ENCODE results near the gene ITPK1. TPM values are rescaled to one million over a fixed set of nuclear protein-coding genes. Genes with fewer than 3 reads are reported as not detected.
A peak's percentile ranks its signal among the peaks of the same experiment; 100 is the strongest.

ITPK1 gene
- total RNA-seq, 1 donor from 2014 or later: 43.0 TPM

- Mint-ChIP-seq H3K27ac (no peak overlapping the region), H3K27me3 (no peaks in the 10 kb centered on the region), H3K4me3 (no peak overlapping the region), H3K9me3 (no peaks in the 10 kb centered on the region), H3K36me3 (ENCODE audit: low read depth) (peaks cover 7% of the 10 kb centered on the region), H3K4me1 (peaks cover 31% of the 10 kb centered on the region)
- ChIA-PET POLR2A (no interaction called here), CTCF (no interaction called here)
- no peak for TF ChIP-seq CTCF (IDR thresholded peaks at IDR 0.05)
- intact Hi-C loops (cut with micrococcal nuclease): no loop called here
- ATAC-seq (ENCODE audit: low read depth) (no peak), DNase-seq (no peak)
These were observed 59.4 kb downstream of the ITPK1 start for GRCh38 chr14:93056166-93056839.

DNA sequence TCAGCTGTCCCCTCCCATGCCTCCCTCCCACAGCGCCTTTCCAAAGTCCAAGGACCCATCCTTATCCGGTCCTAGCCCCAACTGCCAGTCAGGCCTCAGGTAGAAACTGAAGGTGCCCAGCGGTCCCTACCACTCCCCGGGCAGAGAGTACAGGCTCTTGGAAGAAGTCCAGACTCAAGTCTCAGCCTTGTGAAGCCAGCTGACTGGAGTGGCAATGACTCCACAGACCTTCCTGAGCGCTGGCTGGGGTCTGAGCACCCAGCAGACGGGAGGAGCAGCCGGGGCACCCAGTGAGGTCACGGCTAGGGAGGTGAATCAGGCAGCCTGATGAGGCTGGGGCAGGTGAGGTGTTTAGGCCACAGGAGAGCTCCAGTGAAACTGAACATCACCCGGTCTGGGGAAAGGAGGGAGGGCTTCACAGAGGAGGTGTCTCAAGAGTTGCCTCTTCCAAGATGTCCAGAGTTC is 60.0 kb downstream of the ITPK1 start:
- no peak for DNase-seq
- no peaks in the 10 kb centered on the region for H3K9me3 Mint-ChIP-seq
- no peak for TF ChIP-seq CTCF (IDR thresholded peaks at IDR 0.05)
- intact Hi-C loops (cut with micrococcal nuclease): no loop called here
- no peak overlapping the region for H3K27ac Mint-ChIP-seq
- no peak for ATAC-seq (ENCODE audit: low read depth)
- POLR2A ChIA-PET: no interaction called here
- CTCF ChIA-PET: no interaction called here
- no peak overlapping the region for H3K4me3 Mint-ChIP-seq
- peaks cover 11% of the 10 kb centered on the region for H3K36me3 Mint-ChIP-seq (ENCODE audit: low read depth)
- H3K27me3 Mint-ChIP-seq: no peaks in the 10 kb centered on the region
- peaks cover 25% of the 10 kb centered on the region for H3K4me1 Mint-ChIP-seq

DNA sequence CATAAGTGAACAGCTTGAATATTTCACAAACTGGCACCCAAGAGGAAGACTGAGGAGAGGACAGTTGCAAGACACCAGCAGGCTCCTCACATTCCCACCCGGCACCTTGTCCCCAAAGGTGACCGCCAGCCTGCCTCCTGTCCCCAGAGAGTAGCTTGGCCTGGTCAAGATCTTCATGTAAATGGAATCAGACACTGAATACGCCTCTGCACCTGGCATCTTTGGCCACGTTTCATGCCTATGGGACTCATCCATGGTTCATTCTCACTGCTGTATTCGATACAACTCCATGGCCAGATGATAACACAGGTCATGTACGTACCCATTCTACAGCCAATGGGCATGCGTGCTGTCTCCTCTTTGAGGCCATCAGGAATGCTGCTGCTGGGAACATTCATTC is 60.8 kb downstream of the ITPK1 start:
- CTCF ChIA-PET: no interaction called here
- intact Hi-C loops (cut with micrococcal nuclease): no loop called here
- POLR2A ChIA-PET: no interaction called here
- Mint-ChIP-seq H3K27ac (no peak overlapping the region), H3K9me3 (no peaks in the 10 kb centered on the region), H3K4me1 (peaks cover 17% of the 10 kb centered on the region), H3K27me3 (no peaks in the 10 kb centered on the region), H3K36me3 (ENCODE audit: low read depth) (peaks cover 13% of the 10 kb centered on the region), H3K4me3 (no peak overlapping the region)
- no peak for TF ChIP-seq CTCF (IDR thresholded peaks at IDR 0.05)
- DNase-seq: no peak
- no peak for ATAC-seq (ENCODE audit: low read depth)

DNA sequence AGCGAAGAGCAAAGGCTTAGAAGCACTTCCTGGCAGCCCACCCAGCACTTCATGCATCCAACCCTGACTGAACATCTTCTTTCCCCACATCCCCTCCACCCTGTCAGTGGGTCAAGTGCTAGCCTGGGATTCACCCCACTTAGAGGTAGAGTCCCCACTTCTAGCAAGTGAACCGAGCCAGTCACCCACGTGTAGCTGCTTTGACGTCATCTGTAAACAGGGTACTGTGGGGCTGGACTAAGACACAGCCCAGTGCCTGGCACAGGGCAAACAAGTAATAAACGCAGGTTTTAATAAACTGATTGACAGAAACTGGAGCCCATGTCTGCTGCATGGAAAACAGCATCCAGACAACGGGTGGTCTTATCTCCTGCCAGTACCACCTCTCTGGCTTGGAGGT is 61.7 kb downstream of the ITPK1 start:
- Mint-ChIP-seq H3K4me3 (no peak overlapping the region), H3K9me3 (no peaks in the 10 kb centered on the region), H3K36me3 (ENCODE audit: low read depth) (peaks cover 20% of the 10 kb centered on the region), H3K27me3 (no peaks in the 10 kb centered on the region), H3K4me1 (peaks cover 17% of the 10 kb centered on the region), H3K27ac (no peak overlapping the region)
- POLR2A ChIA-PET: no interaction called here
- DNase-seq (no peak), ATAC-seq (ENCODE audit: low read depth) (peak; percentile 73)
- TF ChIP-seq CTCF (IDR thresholded peaks at IDR 0.05): no peak
- intact Hi-C loops (cut with micrococcal nuclease): no loop called here
- CTCF ChIA-PET: no interaction called here

DNA sequence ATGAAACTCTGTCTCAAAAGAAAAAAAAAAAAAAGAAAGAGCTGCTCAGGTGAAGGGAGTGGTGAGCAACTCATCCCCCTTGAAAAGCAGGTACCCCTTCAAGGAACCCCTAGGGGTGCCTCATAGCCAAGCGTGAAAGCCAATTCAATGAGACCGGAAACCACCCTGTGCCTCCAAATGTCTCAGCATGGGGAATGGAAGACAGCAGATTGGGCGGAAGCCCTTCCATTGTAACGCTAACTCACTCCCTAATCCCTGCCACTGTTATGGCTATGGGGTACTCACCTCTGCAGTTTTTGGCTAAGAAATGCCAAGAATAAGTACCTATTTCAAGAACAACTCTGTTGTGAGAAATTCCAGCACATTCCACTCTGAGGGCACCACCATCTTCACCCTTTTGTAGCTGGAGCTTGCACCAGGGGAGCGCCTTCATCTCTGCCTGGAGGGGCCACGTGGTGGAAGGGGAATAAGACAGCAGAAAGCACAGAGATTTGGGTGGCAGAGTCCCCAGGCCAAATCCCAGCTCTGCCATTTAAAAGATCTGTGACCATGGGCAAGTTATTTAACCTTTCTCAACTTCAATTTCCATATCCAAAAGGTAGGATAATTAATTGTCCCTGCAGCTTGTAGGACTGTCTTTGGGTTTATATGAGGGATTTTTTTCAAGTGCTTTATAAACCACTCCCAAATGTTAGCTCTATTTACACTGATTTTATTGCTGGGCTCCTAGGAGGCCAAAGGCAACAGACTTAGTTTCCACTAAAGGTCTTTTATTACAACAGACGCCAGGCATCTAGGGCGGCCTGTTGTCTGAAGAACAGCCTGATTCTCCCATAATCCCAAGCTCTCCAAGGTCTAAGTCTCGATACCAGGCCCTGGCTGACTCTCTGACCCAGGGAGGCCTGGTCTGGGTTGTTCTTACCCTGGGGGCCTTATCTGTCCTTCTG is 63.9 kb downstream of the ITPK1 start:
- POLR2A ChIA-PET: no interaction called here
- Mint-ChIP-seq H3K27me3 (no peaks in the 10 kb centered on the region), H3K4me1 (peaks cover 16% of the 10 kb centered on the region), H3K9me3 (no peaks in the 10 kb centered on the region), H3K36me3 (ENCODE audit: low read depth) (peaks cover 26% of the 10 kb centered on the region), H3K27ac (no peak overlapping the region), H3K4me3 (no peak overlapping the region)
- TF ChIP-seq CTCF (IDR thresholded peaks at IDR 0.05): no peak
- ATAC-seq (ENCODE audit: low read depth): no peak
- CTCF ChIA-PET: no interaction called here
- intact Hi-C loops (cut with micrococcal nuclease): no loop called here
- DNase-seq: no peak

All from activated B cell treated with CpG ODN at 0.5 μM for 24 hours (primary cell).